ENCODE measurements around the gene ATAD3B.

DNA sequence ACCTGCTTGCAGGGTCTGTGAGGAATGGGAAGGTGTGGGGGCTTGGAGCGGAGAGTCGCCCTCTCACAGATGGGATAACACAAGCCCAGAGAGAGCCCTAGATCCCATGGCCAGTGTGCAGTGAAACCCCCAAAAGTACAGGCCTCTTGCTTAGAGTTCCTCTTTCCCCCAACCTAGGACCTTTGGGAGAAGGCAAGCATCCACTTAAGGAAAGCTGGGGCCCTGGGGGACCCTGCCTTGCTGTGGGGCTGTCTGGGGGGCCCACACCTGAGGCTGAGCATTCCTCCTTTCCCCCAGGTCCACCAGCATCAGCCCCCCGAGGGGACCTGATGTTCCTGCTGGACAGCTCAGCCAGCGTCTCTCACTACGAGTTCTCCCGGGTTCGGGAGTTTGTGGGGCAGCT lies 34.9 kb upstream of the ATAD3B start:
- no peak for TF ChIP-seq EZH2 (IDR thresholded peaks at IDR 0.05)
- no peak for TF ChIP-seq POLR2AphosphoS5 (IDR thresholded peaks at IDR 0.05; ENCODE audit: borderline replicate concordance, low read depth, low read length)
